Progenitor cell of endocrine pancreas (in vitro differentiated cells): Measurements from ENCODE around the gene OSBPL5. TPM values are rescaled to one million over a fixed set of nuclear protein-coding genes. Genes with fewer than 3 reads are reported as not detected.

Experiments used
- DNase-seq: peaks from one replicate; pipeline ENCODE4 v3.0.0; 2021; ENCODE audit warnings: low spot score; ENCODE audit not compliant: unreplicated experiment
- H3K27ac Mint-ChIP-seq: 2 replicates; pipeline ENCODE4 v1.8.0; 2021; ENCODE audit warnings: mild to moderate bottlenecking, moderate library complexity, mixed read lengths
- H3K27me3 Mint-ChIP-seq: 2 replicates; pipeline ENCODE4 v1.8.0; 2021; ENCODE audit warnings: mixed read lengths
- H3K36me3 Mint-ChIP-seq: 2 replicates; pipeline ENCODE4 v1.8.0; 2022; ENCODE audit warnings: mixed read lengths; ENCODE audit not compliant: insufficient read depth
- H3K4me1 Mint-ChIP-seq: 2 replicates; pipeline ENCODE4 v1.8.0; 2021; ENCODE audit warnings: low read depth, mixed read lengths
- H3K4me3 Mint-ChIP-seq: 2 replicates; pipeline ENCODE4 v1.8.0; 2021; ENCODE audit warnings: low read depth, mild to moderate bottlenecking, moderate library complexity, mixed read lengths
- H3K9me3 Mint-ChIP-seq: 2 replicates; pipeline ENCODE4 v1.8.0; 2021; ENCODE audit warnings: low read depth, mixed read lengths
- total RNA-seq: library from RNA; stranded (reverse); gene quantifications from 2 replicates; pipeline ENCODE4 v1.2.1, GENCODE V29; 2021
- TF ChIP-seq, protein P1 (sequence below): fragments of 200-600 bp; sonication (generic); IDR thresholded peaks from one replicate; pipeline ENCODE4 v1.5.0; 2021; ENCODE audit warnings: antibody characterized with exemption, mild to moderate bottlenecking; ENCODE audit not compliant: unreplicated experiment

The OSBPL5 gene
- total RNA-seq, 1 donor from 2014 or later, result 11.9 TPM

DNA sequence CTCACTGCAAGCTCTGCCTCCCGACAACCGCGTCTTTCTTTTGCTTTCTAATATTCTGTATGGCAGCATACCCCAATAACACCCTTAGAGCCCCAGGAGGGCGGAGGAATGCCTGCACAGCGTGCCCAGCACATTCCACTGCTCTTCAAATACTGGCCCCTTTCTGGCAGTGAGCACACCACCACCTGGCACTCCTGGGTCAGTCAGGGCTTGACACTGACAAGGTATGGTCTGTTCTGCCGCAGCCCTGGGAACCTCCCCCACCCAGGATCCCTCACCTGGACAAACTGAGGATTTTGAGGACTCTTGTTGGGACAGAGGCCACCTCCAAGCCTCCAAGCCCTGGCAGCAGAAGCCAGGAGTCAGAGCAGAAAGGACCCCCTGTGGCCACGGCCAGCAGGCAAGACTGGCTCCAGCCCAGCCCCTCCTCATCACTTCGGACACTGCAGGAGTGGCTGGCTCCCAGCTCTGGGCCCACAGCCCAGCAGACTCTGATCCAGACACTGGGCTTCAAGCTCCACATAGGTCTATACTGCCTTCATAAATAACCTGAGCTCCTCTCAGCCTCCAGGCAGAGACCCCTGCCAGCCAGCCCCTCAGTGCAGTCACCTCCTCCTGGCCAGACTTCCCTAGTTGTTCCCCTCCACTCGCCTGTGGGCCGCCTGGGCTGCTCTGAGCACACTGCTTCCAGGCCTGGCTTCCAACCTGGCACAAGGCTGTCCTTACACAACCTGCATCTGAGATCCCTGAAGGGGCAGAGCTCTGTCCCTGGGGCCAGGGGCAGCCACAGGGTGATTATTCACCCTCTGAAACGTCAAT lies 122.4 kb downstream of the OSBPL5 start:
- no peaks in the 10 kb centered on the region for H3K9me3 Mint-ChIP-seq
- no peak for DNase-seq
- H3K27me3 Mint-ChIP-seq, result no peaks in the 10 kb centered on the region
- H3K4me3 Mint-ChIP-seq, result no peak overlapping the region
- H3K36me3 Mint-ChIP-seq, result peaks cover 9% of the 10 kb centered on the region
- TF ChIP-seq, protein P1, sequence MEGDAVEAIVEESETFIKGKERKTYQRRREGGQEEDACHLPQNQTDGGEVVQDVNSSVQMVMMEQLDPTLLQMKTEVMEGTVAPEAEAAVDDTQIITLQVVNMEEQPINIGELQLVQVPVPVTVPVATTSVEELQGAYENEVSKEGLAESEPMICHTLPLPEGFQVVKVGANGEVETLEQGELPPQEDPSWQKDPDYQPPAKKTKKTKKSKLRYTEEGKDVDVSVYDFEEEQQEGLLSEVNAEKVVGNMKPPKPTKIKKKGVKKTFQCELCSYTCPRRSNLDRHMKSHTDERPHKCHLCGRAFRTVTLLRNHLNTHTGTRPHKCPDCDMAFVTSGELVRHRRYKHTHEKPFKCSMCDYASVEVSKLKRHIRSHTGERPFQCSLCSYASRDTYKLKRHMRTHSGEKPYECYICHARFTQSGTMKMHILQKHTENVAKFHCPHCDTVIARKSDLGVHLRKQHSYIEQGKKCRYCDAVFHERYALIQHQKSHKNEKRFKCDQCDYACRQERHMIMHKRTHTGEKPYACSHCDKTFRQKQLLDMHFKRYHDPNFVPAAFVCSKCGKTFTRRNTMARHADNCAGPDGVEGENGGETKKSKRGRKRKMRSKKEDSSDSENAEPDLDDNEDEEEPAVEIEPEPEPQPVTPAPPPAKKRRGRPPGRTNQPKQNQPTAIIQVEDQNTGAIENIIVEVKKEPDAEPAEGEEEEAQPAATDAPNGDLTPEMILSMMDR, result no peak
- H3K4me1 Mint-ChIP-seq, result peaks cover 5% of the 10 kb centered on the region
- H3K27ac Mint-ChIP-seq, result no peak overlapping the region

DNA sequence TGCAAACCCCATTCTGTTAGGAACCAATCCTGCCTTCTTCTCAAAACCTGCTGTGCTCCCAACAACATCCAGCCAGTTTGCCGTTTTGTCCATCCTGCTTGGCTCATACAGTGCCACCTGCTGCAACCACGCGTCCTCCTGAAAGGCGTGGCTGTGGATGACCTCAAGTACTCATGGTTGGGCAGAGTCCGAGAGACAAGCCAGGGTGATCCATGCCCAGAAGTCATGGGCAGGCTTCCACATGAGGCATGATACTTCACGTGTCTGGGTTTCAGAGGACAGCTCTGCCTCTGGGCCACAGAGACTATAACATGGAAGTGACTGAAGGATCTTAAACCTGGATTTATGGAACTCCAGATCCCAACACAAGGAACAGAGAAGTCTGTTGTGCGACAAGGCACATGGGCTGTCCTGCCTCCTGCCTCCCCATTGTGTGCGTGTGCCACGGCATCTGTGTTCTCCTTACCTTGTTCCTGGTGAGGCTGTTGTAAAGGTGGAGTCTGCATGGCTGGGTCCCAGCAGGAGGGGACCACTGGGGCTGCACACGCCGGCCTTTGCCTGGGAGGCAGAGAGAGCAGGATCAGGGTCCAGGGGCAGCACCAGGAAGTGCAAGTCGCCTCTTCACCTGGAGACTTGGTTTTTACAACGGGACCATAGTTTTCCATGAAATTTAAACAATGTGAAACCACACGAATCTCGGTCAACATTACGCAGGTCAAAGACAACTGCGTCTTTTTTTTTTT lies 123.2 kb downstream of the OSBPL5 start:
- H3K36me3 Mint-ChIP-seq, result peaks cover 14% of the 10 kb centered on the region
- peaks cover 5% of the 10 kb centered on the region for H3K4me1 Mint-ChIP-seq
- H3K4me3 Mint-ChIP-seq, result no peak overlapping the region
- TF ChIP-seq, protein P1, result no peak
- no peaks in the 10 kb centered on the region for H3K9me3 Mint-ChIP-seq
- no peak for DNase-seq
- H3K27ac Mint-ChIP-seq, result peak overlapping the region; percentile 71
- no peaks in the 10 kb centered on the region for H3K27me3 Mint-ChIP-seq

DNA sequence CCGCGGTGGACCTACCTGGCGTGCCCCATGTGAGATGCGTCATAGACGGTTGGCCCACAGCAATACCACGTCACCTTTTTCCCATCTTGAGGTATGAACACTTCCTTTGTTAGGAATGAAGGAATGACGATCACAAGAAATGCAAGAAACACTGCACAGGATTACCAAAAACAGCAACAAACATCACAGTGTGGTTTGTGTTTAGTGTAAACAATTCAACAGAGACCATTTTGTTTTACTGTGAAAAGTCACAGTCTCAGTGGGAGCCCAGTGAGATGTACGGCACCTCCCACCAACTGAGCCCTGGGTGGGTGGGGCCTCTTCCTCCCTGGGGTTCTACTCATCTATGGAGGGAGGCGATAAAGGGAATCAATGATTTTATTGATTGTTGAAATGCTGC lies 124.2 kb downstream of the OSBPL5 start:
- H3K27ac Mint-ChIP-seq, result no peak overlapping the region
- TF ChIP-seq, protein P1, result no peak
- H3K4me1 Mint-ChIP-seq, result peaks cover 5% of the 10 kb centered on the region
- H3K27me3 Mint-ChIP-seq, result no peaks in the 10 kb centered on the region
- no peaks in the 10 kb centered on the region for H3K9me3 Mint-ChIP-seq
- peaks cover 16% of the 10 kb centered on the region for H3K36me3 Mint-ChIP-seq
- DNase-seq, result no peak
- no peak overlapping the region for H3K4me3 Mint-ChIP-seq

GRCh38 chr11:3037945-3038271 lies 127.2 kb downstream of the OSBPL5 start:
- Mint-ChIP-seq H3K36me3 (peaks cover 20% of the 10 kb centered on the region), H3K27me3 (no peaks in the 10 kb centered on the region)

More at GRCh38 chr11:3037945-3038271, 127.2 kb downstream of the OSBPL5 start:
- no peak overlapping the region for H3K4me3 Mint-ChIP-seq
- H3K4me1 Mint-ChIP-seq, result peaks cover 5% of the 10 kb centered on the region
- no peak overlapping the region for H3K27ac Mint-ChIP-seq
- no peak for DNase-seq
- TF ChIP-seq, protein P1, result no peak
- no peaks in the 10 kb centered on the region for H3K9me3 Mint-ChIP-seq

Other genes starting within 250 kb of the OSBPL5 start
- 1.2 and 1.9 TPM in 2 replicates for gene PHLDA2, start 235.9 kb downstream of the OSBPL5 start, total RNA-seq
- 184 and 201 TPM in 2 replicates for gene NAP1L4, start 173.0 kb downstream of the OSBPL5 start, total RNA-seq
- 56.4 and 64.5 TPM in 2 replicates for gene CARS1, start 107.9 kb downstream of the OSBPL5 start, total RNA-seq
- not detected in 2 replicates for gene MRGPRG, start 53.5 kb upstream of the OSBPL5 start, total RNA-seq
- not detected in 2 replicates for gene MRGPRE, start 67.1 kb upstream of the OSBPL5 start, total RNA-seq
- 83.9 and 88.8 TPM in 2 replicates for gene ZNF195, start 213.8 kb upstream of the OSBPL5 start, total RNA-seq